Prostate gland (tissue), 2 donors: ENCODE data around the gene DEFB112. TPM values are rescaled to one million over a fixed set of nuclear protein-coding genes. Genes with fewer than 3 reads are reported as not detected.

Source experiments
- DNase-seq: peaks from one replicate; pipeline ENCODE4 v3.0.0-alpha.2; 2019; ENCODE audit warnings: low spot score
- H3K27ac ChIP-seq, 2 donors: fragments of 200-600 bp; sonication (generic); 2 replicates each; pipeline ENCODE4 v1.5.1; 2017 to 2019
- H3K27me3 ChIP-seq: fragments of 200-600 bp; sonication (generic); replicated peaks from 2 replicates; pipeline ENCODE4 v1.5.1; 2019; ENCODE audit not compliant: insufficient read depth
- H3K36me3 ChIP-seq, 2 donors: fragments of 200-600 bp; sonication (generic); 1 replicate in 1 of 2; 2 replicates in 1 of 2; pipeline versions ENCODE4 v1.5.1 to v1.8.1; 2017 to 2019
- H3K4me1 ChIP-seq: fragments of 200-600 bp; sonication (generic); replicated peaks from 2 replicates; pipeline ENCODE4 v1.5.1; 2019
- H3K4me3 ChIP-seq, 2 donors: fragments of 200-600 bp; sonication (generic); 2 replicates each; pipeline ENCODE4 v1.5.1; 2017 to 2019
- H3K9me3 ChIP-seq: fragments of 200-600 bp; sonication (generic); 2 replicates; pipeline ENCODE4 v1.5.1; 2017
- POLR2A ChIP-seq: fragments of 450-650 bp; IDR thresholded peaks from one replicate; pipeline ENCODE4 v1.6.1; 2016; ENCODE audit warnings: antibody characterized with exemption, mild to moderate bottlenecking
- POLR2AphosphoS5 ChIP-seq: sonication (generic); formaldehyde crosslinking; IDR thresholded peaks from one replicate; pipeline ENCODE4 v1.6.1; 2017; ENCODE audit warnings: antibody characterized with exemption
- WGBS: methylation state at CpG from one replicate; pipeline ENCODE4 v1.1.5; 2018; 5-methylcytosine and 5-hydroxymethylcytosine counted together
- intact Hi-C: fragments of 100-400 bp; cut with DNase I; formaldehyde crosslinking; loops from one replicate; pipeline ENCODE4 v1.14.2; 2022
- total RNA-seq, 2 donors: library from RNA; depleted of rRNA; stranded (reverse); fragments of >200 nt; gene quantifications; one replicate each; pipeline ENCODE4 v1.1.0, GENCODE V29; 2016
- TF ChIP-seq, protein P1 (sequence below), 4 experiments: fragments of 200-600 bp in 2 of 4; fragments of 450-650 bp in 2 of 4; sonication (generic) in 2 of 4; IDR thresholded peaks; 1 replicate in 3 of 4; 2 replicates in 1 of 4; pipeline ENCODE4 v1.5.1; 2016 to 2019; ENCODE audit warnings: antibody characterized with exemption in 4 of 4, mild to moderate bottlenecking in 2 of 4, moderate library complexity in 2 of 4

Gene DEFB112
- total RNA-seq, 2 donors from 2014 or later, result not detected

DNA sequence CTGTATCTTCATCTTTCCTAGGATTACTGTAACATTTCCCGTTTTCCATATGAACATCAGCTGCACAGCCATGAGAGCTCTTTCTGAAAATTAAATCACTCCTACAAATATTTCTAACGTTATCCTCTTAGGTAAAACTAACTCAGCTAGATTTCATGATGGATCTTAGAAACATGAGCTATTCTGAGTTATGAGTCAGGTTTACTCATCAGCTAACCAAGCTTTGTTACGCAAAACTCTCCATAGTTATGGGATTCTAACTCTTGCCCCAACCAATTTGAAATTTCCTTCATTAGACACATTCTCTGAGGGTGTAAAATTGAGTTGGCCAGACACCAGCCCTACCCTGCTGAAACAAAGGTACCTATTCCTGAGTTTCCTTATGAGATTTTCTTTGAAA is 41.9 kb downstream of the DEFB112 start:
- Histone ChIP-seq H3K36me3 (no peaks in the 10 kb centered on the region), H3K27me3 (no peaks in the 10 kb centered on the region), H3K9me3 (no peaks in the 10 kb centered on the region), H3K4me3 (no peak overlapping the region), H3K27ac (no peak overlapping the region), H3K4me1 (no peaks in the 10 kb centered on the region)
- 71% methylated on average over 3 of the region's 3 CpGs for WGBS
- intact Hi-C loops, result no loop called here
- DNase-seq, result no peak
- TF ChIP-seq, protein P1, sequence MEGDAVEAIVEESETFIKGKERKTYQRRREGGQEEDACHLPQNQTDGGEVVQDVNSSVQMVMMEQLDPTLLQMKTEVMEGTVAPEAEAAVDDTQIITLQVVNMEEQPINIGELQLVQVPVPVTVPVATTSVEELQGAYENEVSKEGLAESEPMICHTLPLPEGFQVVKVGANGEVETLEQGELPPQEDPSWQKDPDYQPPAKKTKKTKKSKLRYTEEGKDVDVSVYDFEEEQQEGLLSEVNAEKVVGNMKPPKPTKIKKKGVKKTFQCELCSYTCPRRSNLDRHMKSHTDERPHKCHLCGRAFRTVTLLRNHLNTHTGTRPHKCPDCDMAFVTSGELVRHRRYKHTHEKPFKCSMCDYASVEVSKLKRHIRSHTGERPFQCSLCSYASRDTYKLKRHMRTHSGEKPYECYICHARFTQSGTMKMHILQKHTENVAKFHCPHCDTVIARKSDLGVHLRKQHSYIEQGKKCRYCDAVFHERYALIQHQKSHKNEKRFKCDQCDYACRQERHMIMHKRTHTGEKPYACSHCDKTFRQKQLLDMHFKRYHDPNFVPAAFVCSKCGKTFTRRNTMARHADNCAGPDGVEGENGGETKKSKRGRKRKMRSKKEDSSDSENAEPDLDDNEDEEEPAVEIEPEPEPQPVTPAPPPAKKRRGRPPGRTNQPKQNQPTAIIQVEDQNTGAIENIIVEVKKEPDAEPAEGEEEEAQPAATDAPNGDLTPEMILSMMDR (IDR thresholded peaks at IDR 0.05), result no peak
- no peak for TF ChIP-seq POLR2A
- no peak for TF ChIP-seq POLR2AphosphoS5

DNA sequence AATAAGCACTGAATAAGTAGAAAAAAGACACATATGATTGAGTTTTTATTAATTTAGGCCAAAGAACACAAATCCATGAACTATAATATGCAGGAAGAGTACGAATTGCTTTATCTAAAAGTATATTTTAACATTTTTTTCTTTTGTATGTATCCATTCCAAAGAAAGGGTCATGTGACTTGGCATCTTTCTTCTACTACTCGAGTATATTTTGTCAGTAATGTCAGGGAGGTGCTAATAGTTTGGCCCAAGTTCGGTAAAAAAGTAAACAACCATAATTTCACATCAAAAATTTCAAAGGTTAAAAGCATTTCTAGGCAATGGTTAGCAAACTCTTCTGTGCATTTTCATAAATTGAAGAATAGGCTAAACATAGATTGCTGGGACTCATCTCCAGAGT is 46.6 kb downstream of the DEFB112 start:
- Histone ChIP-seq H3K9me3 (no peaks in the 10 kb centered on the region), H3K27ac (no peak overlapping the region), H3K4me1 (no peaks in the 10 kb centered on the region), H3K27me3 (no peaks in the 10 kb centered on the region), H3K36me3 (no peaks in the 10 kb centered on the region), H3K4me3 (no peak overlapping the region)
- no peak for DNase-seq
- intact Hi-C loops, result no loop called here
- 40% methylated on average over 3 of the region's 3 CpGs for WGBS
- no peak for TF ChIP-seq POLR2AphosphoS5
- TF ChIP-seq, protein P1 (IDR thresholded peaks at IDR 0.05), result no peak
- no peak for TF ChIP-seq POLR2A

DNA sequence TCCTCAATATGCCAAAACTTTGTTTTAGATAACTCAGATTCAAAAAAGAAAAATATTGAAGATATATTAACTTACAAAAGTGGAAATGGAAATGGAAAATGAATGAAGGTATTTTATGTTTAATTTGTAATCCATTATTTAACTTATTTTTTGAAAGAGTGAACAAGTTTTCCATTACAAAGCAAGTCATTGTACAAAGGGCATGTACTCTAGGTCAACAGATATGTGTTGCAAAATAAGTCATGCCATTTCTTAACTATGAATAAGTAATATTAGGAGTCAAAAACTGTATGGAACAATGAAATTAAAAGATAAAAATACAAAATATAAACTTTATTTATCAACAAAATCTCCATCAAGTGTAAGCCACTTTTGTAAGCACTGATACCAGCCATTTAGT is 54.5 kb downstream of the DEFB112 start:
- no peak overlapping the region for H3K4me3 ChIP-seq
- no peak for DNase-seq
- H3K27me3 ChIP-seq, result no peaks in the 10 kb centered on the region
- intact Hi-C loops, result no loop called here
- no peaks in the 10 kb centered on the region for H3K4me1 ChIP-seq
- no peaks in the 10 kb centered on the region for H3K36me3 ChIP-seq
- H3K27ac ChIP-seq, result no peak overlapping the region
- no peaks in the 10 kb centered on the region for H3K9me3 ChIP-seq
- TF ChIP-seq, protein P1 (IDR thresholded peaks at IDR 0.05), result no peak
- TF ChIP-seq POLR2AphosphoS5 (no peak), POLR2A (no peak)

Other genes starting within 250 kb of the DEFB112 start
- gene CRISP1, start 183.4 kb downstream of the DEFB112 start, total RNA-seq, result not detected
- gene DEFB114, start 85.8 kb downstream of the DEFB112 start, total RNA-seq, result not detected
- gene DEFB113, start 80.3 kb downstream of the DEFB112 start, total RNA-seq, result not detected
- not detected for gene DEFB110, start 27.9 kb downstream of the DEFB112 start, total RNA-seq